K562 (cell line): ENCODE data around the gene CARD8. TPM values are rescaled to one million over a fixed set of nuclear protein-coding genes. Genes with fewer than 3 reads are reported as not detected.

Experiments
- BRD4 ChIP-seq: fragments of 200-600 bp; sonication (generic); IDR thresholded peaks from 2 replicates; pipeline ENCODE4 v1.6.1; 2017; ENCODE audit warnings: inconsistent platforms
- CEBPB ChIP-seq: fragments of 450-650 bp; IDR thresholded peaks from 2 replicates; pipeline ENCODE4 v1.6.1; 2016; ENCODE audit warnings: missing genetic modification characterization, missing compliant biosample characterization
- CHD2 ChIP-seq: IDR thresholded peaks from 2 replicates; pipeline ENCODE4 v1.6.1; 2011; ENCODE audit warnings: low read depth, low read length
- CLOCK ChIP-seq: fragments of 250-450 bp; sonication (Bioruptor Pico); IDR thresholded peaks from 2 replicates; pipeline ENCODE4 v1.4.0; 2020; ENCODE audit warnings: mild to moderate bottlenecking, moderate library complexity, borderline replicate concordance
- CUX1 ChIP-seq: fragments of 200-800 bp; sonication (Bioruptor generic); IDR thresholded peaks from 2 replicates; pipeline ENCODE4 v1.6.1; 2016; ENCODE audit warnings: missing genetic modification characterization, missing compliant biosample characterization
- DNMT1 ChIP-seq: fragments of 450-650 bp; IDR thresholded peaks from 2 replicates; pipeline ENCODE4 v1.6.1; 2016; ENCODE audit warnings: antibody characterized with exemption, mild to moderate bottlenecking
- E2F6 ChIP-seq, 2 experiments: IDR thresholded peaks; 2 replicates each; pipeline ENCODE4 v1.6.1; 2011; ENCODE audit warnings: borderline replicate concordance in 1 of 2, control low read depth in 1 of 2, low read depth in 1 of 2, low read length in 1 of 2, mild to moderate bottlenecking in 1 of 2, mixed read lengths in 1 of 2, moderate library complexity in 1 of 2; ENCODE audit not compliant: insufficient read depth in 1 of 2, insufficient read length in 1 of 2, poor library complexity in 1 of 2, severe bottlenecking in 1 of 2; ENCODE audit errors: extremely low read depth in 1 of 2
- HNRNPH1 ChIP-seq: fragments of 200-400 bp; formaldehyde crosslinking; optimal IDR thresholded peaks from 2 replicates; pipeline ENCODE3; 2017; ENCODE audit warnings: low read depth, mild to moderate bottlenecking, low read length, moderate library complexity
- KLF10 ChIP-seq: fragments of 250-450 bp; sonication (Bioruptor Pico); IDR thresholded peaks from 2 replicates; pipeline ENCODE4 v1.6.1; 2021; ENCODE audit warnings: matching md5 sums
- LCOR ChIP-seq: sonication (generic); formaldehyde crosslinking; IDR thresholded peaks from 2 replicates; pipeline ENCODE4 v1.8.0; 2022; ENCODE audit warnings: mild to moderate bottlenecking, missing genetic modification reagents
- NR2F6 ChIP-seq: fragments of 450-650 bp; formaldehyde crosslinking; IDR thresholded peaks from 2 replicates; pipeline ENCODE4 v1.4.0; 2020; ENCODE audit warnings: mild to moderate bottlenecking
- NRF1 ChIP-seq, 2 experiments: fragments of 450-650 bp; IDR thresholded peaks in 1 of 2; conservative IDR thresholded peaks in 1 of 2; 2 replicates each; pipeline ENCODE4 v1.6.1; 2014; ENCODE audit warnings: mild to moderate bottlenecking in 2 of 2
- PHB2 ChIP-seq: fragments of 450-650 bp; IDR thresholded peaks from 2 replicates; pipeline ENCODE4 v1.6.1; 2017; ENCODE audit warnings: low read depth
- SMARCA5 ChIP-seq: fragments of 450-650 bp; IDR thresholded peaks from 2 replicates; pipeline ENCODE4 v1.6.1; 2016
- USF1 ChIP-seq: sonication (generic); formaldehyde crosslinking; IDR thresholded peaks from 2 replicates; pipeline ENCODE4 v1.9.0; 2022; ENCODE audit warnings: mild to moderate bottlenecking, missing genetic modification reagents
- ZNF174 ChIP-seq: fragments of 250-450 bp; sonication (Bioruptor Pico); IDR thresholded peaks from 2 replicates; pipeline ENCODE4 v1.4.0; 2020; ENCODE audit warnings: mild to moderate bottlenecking
- ZNF696 ChIP-seq: fragments of 250-450 bp; sonication (Bioruptor Pico); conservative IDR thresholded peaks from 2 replicates; pipeline ENCODE4 v1.4.0; 2020; ENCODE audit warnings: mild to moderate bottlenecking, moderate library complexity
- polyA plus RNA-seq, 8 experiments: library from polyadenylated mRNA; depleted of rRNA in 4 of 8; stranded (reverse) in 5 of 8; unstranded in 3 of 8; fragments of >200 nt; fragmentation: Nextera tagmentation in 2 of 8; fragmentation: Illumina TruSeq in 1 of 8; extraction: Ambion mirVana in 2 of 8; extraction: Trizol in 1 of 8; gene quantifications; 2 replicates each; pipeline versions ENCODE4 v1.2.1 to v1.2.3, GENCODE V29; 2011 to 2014; ENCODE audit warnings: inconsistent platforms in 1 of 8, missing spikeins in 1 of 8
- total RNA-seq, 7 experiments: library from RNA; depleted of rRNA in 6 of 7; stranded (reverse); fragments of >200 nt in 6 of 7; fragmentation: Illumina TruSeq in 2 of 7; extraction: Trizol in 2 of 7; gene quantifications; 2 replicates each; pipeline versions ENCODE4 v1.2.1 to v1.2.3, GENCODE V29; 2011 to 2021; ENCODE audit warnings: low replicate concordance in 1 of 7

The CARD8 gene
- total and polyA plus RNA-seq, 9 of the 15 experiments (the other 6 are each of a cell fraction or from before 2014, with no cell fraction given): 11.5 to 26.4 (median 20.8) TPM

GRCh38 chr19:48290771-48291488 is 35.2 kb upstream of the CARD8 start (continued):
- TF ChIP-seq CUX1 (CRISPR knock-in tag) (no peak), HNRNPH1 (no peak), ZNF174 (CRISPR knock-in tag) (no peak), ZNF696 (CRISPR knock-in tag) (no peak), CEBPB (tag) (no peak), KLF10 (CRISPR knock-in tag) (no peak), CLOCK (no peak), SMARCA5 (peak; percentile 36; the same call in 1 of the 2 replicates), BRD4 (no peak), PHB2 (no peak), NRF1 (conservative IDR thresholded peaks at IDR 0.05 in 1 of 2, IDR thresholded peaks at IDR 0.05 in 1 of 2) (no peak), USF1 (CRISPR knock-in tag) (no peak), CHD2 (no peak), E2F6 (IDR thresholded peaks at IDR 0.05; ENCODE audit: borderline replicate concordance in 1 of 2, extremely low read depth in 1 of 2, insufficient read depth in 1 of 2, insufficient read length in 1 of 2, low read depth in 1 of 2, low read length in 1 of 2, poor library complexity in 1 of 2, severe bottlenecking in 1 of 2) (no peak), DNMT1 (no peak), NR2F6 (no peak), LCOR (CRISPR knock-in tag) (no peak)
